H1 (cell line): ENCODE data around the gene GALNT7. TPM values are rescaled to one million over a fixed set of nuclear protein-coding genes. Genes with fewer than 3 reads are reported as not detected.
A peak's percentile ranks its signal among the peaks of the same experiment; 100 is the strongest.

Experiments used
- CTCF ChIA-PET: fragments of 300-600 bp; sonication (Branson Sonifier 250); formaldehyde crosslinking; loops from one replicate; lab custom pipeline; 2021; ENCODE audit not compliant: partially characterized antibody; lab: Charles Lee
- POLR2A ChIA-PET: fragments of 300-600 bp; sonication (Branson Sonifier 250); formaldehyde crosslinking; loops from one replicate; lab custom pipeline; 2021; ENCODE audit warnings: inconsistent platforms; ENCODE audit not compliant: partially characterized antibody; lab: Charles Lee
- DNase-seq, 2 experiments: peaks; one replicate each; pipeline versions ENCODE4 v3.0.0 to v3.0.0-alpha.2; 2010 to 2022; ENCODE audit warnings: low spot score in 2 of 2, low read depth in 1 of 2, mixed read lengths in 1 of 2
- FAIRE-seq: peaks from 2 replicates; lab custom pipeline; 2011; peaks lifted over from hg19 to GRCh38; lab: Jason Lieb, UNC
- H2AFZ ChIP-seq: 2 replicates; pipeline ENCODE4 v1.8.1; 2012; ENCODE audit warnings: low read length, inconsistent platforms
- H2AK5ac ChIP-seq: 2 replicates; pipeline ENCODE4 v1.6.1; 2013; ENCODE audit warnings: low read depth, low read length
- H2BK120ac ChIP-seq: replicated peaks from 2 replicates; pipeline ENCODE3; 2013; ENCODE audit warnings: low read depth, low read length, inconsistent platforms
- H2BK12ac ChIP-seq: 2 replicates; pipeline ENCODE4 v1.6.1; 2013; ENCODE audit warnings: low read depth, low read length
- H2BK15ac ChIP-seq: 2 replicates; pipeline ENCODE4 v1.6.1; 2013; ENCODE audit warnings: low read length
- H2BK20ac ChIP-seq: 2 replicates; pipeline ENCODE4 v1.6.1; 2013; ENCODE audit warnings: low read length
- H2BK5ac ChIP-seq: 2 replicates; pipeline ENCODE4 v1.6.1; 2013; ENCODE audit warnings: low read depth, low read length
- H3K14ac ChIP-seq: 2 replicates; pipeline ENCODE4 v1.6.1; 2013; ENCODE audit warnings: inconsistent platforms; ENCODE audit not compliant: insufficient read length
- H3K18ac ChIP-seq: 2 replicates; pipeline ENCODE4 v1.6.1; 2013; ENCODE audit warnings: low read length; ENCODE audit errors: extremely low read depth
- H3K23ac ChIP-seq: 2 replicates; pipeline ENCODE4 v1.6.1; 2013; ENCODE audit warnings: inconsistent platforms; ENCODE audit not compliant: insufficient read length
- H3K23me2 ChIP-seq: 2 replicates; pipeline ENCODE4 v1.6.1; 2013; ENCODE audit warnings: low read depth, low read length
- H3K27ac ChIP-seq: 2 replicates; pipeline ENCODE4 v1.6.1; 2011; ENCODE audit warnings: low read depth, low read length, inconsistent platforms
- H3K27me3 ChIP-seq, 4 experiments: replicated peaks in 1 of 4; 1 replicate in 1 of 4; 2 replicates in 3 of 4; pipeline versions ENCODE4 v1.6.1 to v1.8.1; 2011 to 2013; ENCODE audit warnings: low read length in 3 of 4, mild to moderate bottlenecking in 3 of 4, inconsistent platforms in 2 of 4, mixed read lengths in 2 of 4, moderate library complexity in 1 of 4; ENCODE audit not compliant: control insufficient read depth in 3 of 4, insufficient read depth in 3 of 4; ENCODE audit errors: extremely low read depth in 1 of 4
- H3K36me3 ChIP-seq, 4 experiments: 2 replicates each; pipeline versions ENCODE4 v1.6.1 to v1.8.1; 2011 to 2013; ENCODE audit warnings: mild to moderate bottlenecking in 4 of 4, low read length in 3 of 4, moderate library complexity in 2 of 4, control low read depth in 1 of 4, inconsistent platforms in 1 of 4; ENCODE audit not compliant: insufficient read depth in 4 of 4, control insufficient read depth in 2 of 4
- H3K4ac ChIP-seq: replicated peaks from 2 replicates; pipeline ENCODE3; 2013; ENCODE audit warnings: low read length, low read depth, mixed read lengths, inconsistent platforms; ENCODE audit not compliant: insufficient read length
- H3K4me1 ChIP-seq, 4 experiments: replicated peaks in 1 of 4; 1 replicate in 1 of 4; 2 replicates in 3 of 4; pipeline versions ENCODE4 v1.6.1 to v1.8.1; 2011 to 2013; ENCODE audit warnings: low read length in 3 of 4, inconsistent platforms in 2 of 4, mixed read lengths in 1 of 4; ENCODE audit not compliant: insufficient read depth in 4 of 4, control insufficient read depth in 3 of 4
- H3K4me2 ChIP-seq, 2 experiments: 2 replicates each; pipeline versions ENCODE4 v1.6.1 to v1.8.1; 2011 to 2013; ENCODE audit warnings: low read depth in 2 of 2, low read length in 2 of 2, control low read depth in 1 of 2, inconsistent platforms in 1 of 2, mild to moderate bottlenecking in 1 of 2; ENCODE audit not compliant: insufficient read depth in 1 of 2
- H3K4me3 ChIP-seq, 4 experiments: fragments of 200-600, 300-600 bp in 1 of 4; sonication (generic), shearing (Covaris generic), sonication (Bioruptor Twin) in 1 of 4; 2 replicates each; pipeline versions ENCODE4 v1.5.1 to v1.8.1; 2011 to 2016; ENCODE audit warnings: low read length in 4 of 4, low read depth in 3 of 4, control low read depth in 2 of 4, inconsistent platforms in 2 of 4, mild to moderate bottlenecking in 2 of 4, mixed read lengths in 1 of 4, moderate library complexity in 1 of 4; ENCODE audit not compliant: insufficient read depth in 2 of 4; ENCODE audit errors: extremely low read depth in 1 of 4
- H3K56ac ChIP-seq: replicated peaks from 2 replicates; pipeline ENCODE3; 2013; ENCODE audit warnings: low read depth, mild to moderate bottlenecking, mixed read lengths, low read length, inconsistent platforms; ENCODE audit not compliant: insufficient read length
- H3K79me1 ChIP-seq: 2 replicates; pipeline ENCODE4 v1.6.1; 2013; ENCODE audit warnings: low read depth, low read length, control low read depth
- H3K79me2 ChIP-seq, 2 experiments: 2 replicates each; pipeline versions ENCODE4 v1.6.1 to v1.8.1; 2012 to 2013; ENCODE audit warnings: low read length in 2 of 2, mild to moderate bottlenecking in 2 of 2, inconsistent platforms in 1 of 2; ENCODE audit not compliant: insufficient read depth in 2 of 2, control insufficient read depth in 1 of 2
- H3K9ac ChIP-seq, 4 experiments: replicated peaks in 1 of 4; 1 replicate in 1 of 4; 2 replicates in 3 of 4; pipeline versions ENCODE4 v1.6.1 to v1.8.1; 2011 to 2013; ENCODE audit warnings: low read depth in 3 of 4, low read length in 3 of 4, control low read depth in 2 of 4, mild to moderate bottlenecking in 2 of 4, moderate library complexity in 2 of 4, inconsistent platforms in 1 of 4; ENCODE audit errors: extremely low read depth in 1 of 4
- H3K9me3 ChIP-seq, 2 experiments: 2 replicates each; pipeline versions ENCODE4 v1.6.1 to v1.8.1; 2012 to 2013; ENCODE audit warnings: mild to moderate bottlenecking in 2 of 2, moderate library complexity in 2 of 2, control low read depth in 1 of 2, inconsistent platforms in 1 of 2, low read depth in 1 of 2, low read length in 1 of 2, mixed read lengths in 1 of 2; ENCODE audit not compliant: insufficient read depth in 2 of 2
- H4K20me1 ChIP-seq, 2 experiments: replicated peaks in 1 of 2; 2 replicates each; pipeline versions ENCODE3 to v1.8.1; 2011 to 2013; ENCODE audit warnings: inconsistent platforms in 2 of 2, low read length in 2 of 2, mild to moderate bottlenecking in 1 of 2; ENCODE audit not compliant: insufficient read depth in 2 of 2, control insufficient read depth in 1 of 2
- H4K5ac ChIP-seq: 2 replicates; pipeline ENCODE4 v1.6.1; 2013; ENCODE audit warnings: low read length, low read depth, mixed read lengths, inconsistent platforms; ENCODE audit not compliant: insufficient read length
- H4K8ac ChIP-seq: 2 replicates; pipeline ENCODE4 v1.8.0; 2013; ENCODE audit warnings: mild to moderate bottlenecking, moderate library complexity, low read length, inconsistent platforms; ENCODE audit not compliant: insufficient read depth; ENCODE audit errors: extremely low read depth
- H4K91ac ChIP-seq: replicated peaks from 2 replicates; pipeline ENCODE3; 2013; ENCODE audit warnings: low read length, mixed read lengths, inconsistent platforms; ENCODE audit not compliant: insufficient read length
- CEBPB ChIP-seq: IDR thresholded peaks from 2 replicates; pipeline ENCODE4 v1.6.1; 2012; ENCODE audit warnings: low read depth, low read length
- CHD2 ChIP-seq: IDR thresholded peaks from 2 replicates; pipeline ENCODE4 v1.6.1; 2012; ENCODE audit warnings: low read length, improper control_type of control experiment
- EGR1 ChIP-seq: IDR thresholded peaks from 2 replicates; pipeline ENCODE4 v1.6.1; 2011; ENCODE audit warnings: low read depth, low read length, borderline replicate concordance
- EZH2 ChIP-seq: fragments of 200-600 bp; sonication (generic); IDR thresholded peaks from 2 replicates; pipeline ENCODE4 v1.7.1; 2012; ENCODE audit warnings: low read depth, mild to moderate bottlenecking, moderate library complexity, low read length, inconsistent platforms; ENCODE audit not compliant: severe bottlenecking
- MAFK ChIP-seq: IDR thresholded peaks from 2 replicates; pipeline ENCODE4 v1.6.1; 2012; ENCODE audit warnings: low read depth, mild to moderate bottlenecking, improper control_type of control experiment, low read length
- PHF8 ChIP-seq: fragments of 200-600 bp; sonication (generic); conservative IDR thresholded peaks from 2 replicates; pipeline ENCODE4 v1.7.1; 2012; ENCODE audit warnings: low read depth, mild to moderate bottlenecking, inconsistent platforms, low read length, moderate library complexity
- RAD21 ChIP-seq, 2 experiments: IDR thresholded peaks in 1 of 2; conservative IDR thresholded peaks in 1 of 2; 2 replicates each; pipeline ENCODE4 v1.6.1; 2011; ENCODE audit warnings: low read depth in 2 of 2, low read length in 2 of 2, improper control_type of control experiment in 1 of 2, inconsistent platforms in 1 of 2, mild to moderate bottlenecking in 1 of 2, moderate library complexity in 1 of 2
- TAF7 ChIP-seq: optimal IDR thresholded peaks from 2 replicates; pipeline ENCODE3; 2011; ENCODE audit warnings: low read depth, mild to moderate bottlenecking, inconsistent platforms, low read length, moderate library complexity, borderline replicate concordance
- WGBS, 2 experiments: shearing (Covaris generic) in 1 of 2; methylation state at CpG; one replicate each; pipeline versions ENCODE4 v1.1.6 to v1.1.7; 2013 to 2015; ENCODE audit warnings: low lambda C conversion rate in 2 of 2, mixed read lengths in 2 of 2, inconsistent platforms in 1 of 2, low coverage in 1 of 2, missing lambda C conversion rate in 1 of 2; ENCODE audit not compliant: insufficient replicate concordance in 2 of 2, insufficient coverage in 1 of 2, insufficient read length in 1 of 2; ENCODE audit errors: extremely low coverage in 1 of 2, missing lambda C conversion rate in 1 of 2; 5-methylcytosine and 5-hydroxymethylcytosine counted together
- polyA plus RNA-seq, 7 experiments: library from polyadenylated mRNA; depleted of rRNA in 3 of 7; stranded (reverse) in 5 of 7; unstranded in 2 of 7; fragments of >200 nt in 5 of 7; fragments of 200-250 nt in 2 of 7; gene quantifications; 1 replicate in 5 of 7; 2 replicates in 1 of 7; 4 replicates in 1 of 7; pipeline versions ENCODE4 v1.2.1 to v1.2.3, GENCODE V29; 2011 to 2013; ENCODE audit warnings: missing spikeins in 2 of 7, mixed read lengths in 2 of 7
- total RNA-seq: library from RNA; stranded (reverse); fragmentation: NEBNext Ultra II Directional; extraction: Animal tissue kit (Norgen Biotek cat#: 25700); gene quantifications from 2 replicates; pipeline ENCODE4 v1.2.1, GENCODE V29; 2021
- TF ChIP-seq, protein P1 (sequence below), 3 experiments: IDR thresholded peaks; 1 replicate in 2 of 3; 2 replicates in 1 of 3; pipeline versions ENCODE4 v1.5.1 to v1.6.1; 2011; ENCODE audit warnings: low read length in 3 of 3, mild to moderate bottlenecking in 3 of 3, inconsistent platforms in 2 of 3, low read depth in 1 of 3, moderate library complexity in 1 of 3; ENCODE audit not compliant: insufficient read depth in 1 of 3; ENCODE audit errors: control extremely low read depth in 1 of 3

The GALNT7 gene
- total and polyA plus RNA-seq, 2 of the 8 experiments (the other 6 are each of a cell fraction or from before 2014, with no cell fraction given): 22.4 to 85.5 TPM

DNA sequence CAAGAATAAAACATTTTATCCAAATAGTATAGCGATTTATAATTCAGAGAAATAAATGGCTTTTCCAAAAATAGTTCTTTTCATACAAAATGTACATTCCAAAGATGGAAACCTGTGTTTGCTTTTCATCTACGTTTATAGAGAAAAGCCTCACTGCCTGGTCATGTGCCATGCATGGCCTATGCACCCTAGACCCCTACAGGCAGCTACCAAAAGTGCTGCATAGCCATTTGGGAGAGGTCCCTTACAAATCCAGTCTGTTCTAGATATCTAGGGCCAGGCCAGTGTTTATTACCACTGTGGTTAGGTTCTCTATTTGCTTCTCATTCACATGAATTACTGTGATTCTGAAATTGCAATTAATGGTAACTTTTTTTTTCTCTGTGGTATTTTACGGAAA, 148.4 kb downstream of the GALNT7 start:
- H3K18ac ChIP-seq: no peak overlapping the region
- H3K27me3 ChIP-seq: no peaks in the 10 kb centered on the region
- no peak overlapping the region for H3K56ac ChIP-seq
- FAIRE-seq (peak; percentile 94), DNase-seq (no peak)
- H3K27ac ChIP-seq: no peak overlapping the region
- no peak overlapping the region for H2BK12ac ChIP-seq
- H3K36me3 ChIP-seq: peaks cover 0 to 39% (median 14%) of the 10 kb centered on the region in 4 experiments; a peak in 4 of 8 replicates
- H3K4me2 ChIP-seq: no peak overlapping the region
- ChIA-PET CTCF (interaction anchor here (0.6 to 4.9 kb wide), 15 partner anchors 10 to 303 kb away, joined by 3 to 38 read pairs (median 3); no protein-coding TSS in a partner anchor), POLR2A (interaction anchor here (1.1 to 11.3 kb wide), 4 partner anchors 8 to 18 kb away, joined by 4 to 91 read pairs (median 4); partner anchors contain the start of gene HMGB2)
- H3K4ac ChIP-seq: no peak overlapping the region
- no peak overlapping the region for H3K23ac ChIP-seq
- no peak overlapping the region for H3K14ac ChIP-seq
- 81% methylated on average over 3 of the region's 3 CpGs; no CpG with 5 or more reads in 1 of the 2 experiments for WGBS, 2 experiments
- no peaks in the 10 kb centered on the region for H3K9me3 ChIP-seq
- no peaks in the 10 kb centered on the region for H3K23me2 ChIP-seq
- H3K4me1 ChIP-seq: peaks cover 0 to 4% (median 3%) of the 10 kb centered on the region in 4 experiments; a peak in 4 of 7 replicates
- H2BK15ac ChIP-seq: no peak overlapping the region
- H3K79me1 ChIP-seq: no peaks in the 10 kb centered on the region
- H2AK5ac ChIP-seq: no peak overlapping the region
- TF ChIP-seq PHF8 (no peak), EGR1 (no peak), EZH2 (no peak), CHD2 (no peak), TAF7 (no peak), CEBPB (no peak), RAD21 (IDR thresholded peaks at IDR 0.05 in 1 of 2, conservative IDR thresholded peaks at IDR 0.05 in 1 of 2; ENCODE audit: low read depth in 2 of 2, low read length in 2 of 2) (peak; percentile 45 to 60), MAFK (0 out of 2 replicates have a peak, but pooled peaks have one; percentile 7)
- TF ChIP-seq, protein P1, sequence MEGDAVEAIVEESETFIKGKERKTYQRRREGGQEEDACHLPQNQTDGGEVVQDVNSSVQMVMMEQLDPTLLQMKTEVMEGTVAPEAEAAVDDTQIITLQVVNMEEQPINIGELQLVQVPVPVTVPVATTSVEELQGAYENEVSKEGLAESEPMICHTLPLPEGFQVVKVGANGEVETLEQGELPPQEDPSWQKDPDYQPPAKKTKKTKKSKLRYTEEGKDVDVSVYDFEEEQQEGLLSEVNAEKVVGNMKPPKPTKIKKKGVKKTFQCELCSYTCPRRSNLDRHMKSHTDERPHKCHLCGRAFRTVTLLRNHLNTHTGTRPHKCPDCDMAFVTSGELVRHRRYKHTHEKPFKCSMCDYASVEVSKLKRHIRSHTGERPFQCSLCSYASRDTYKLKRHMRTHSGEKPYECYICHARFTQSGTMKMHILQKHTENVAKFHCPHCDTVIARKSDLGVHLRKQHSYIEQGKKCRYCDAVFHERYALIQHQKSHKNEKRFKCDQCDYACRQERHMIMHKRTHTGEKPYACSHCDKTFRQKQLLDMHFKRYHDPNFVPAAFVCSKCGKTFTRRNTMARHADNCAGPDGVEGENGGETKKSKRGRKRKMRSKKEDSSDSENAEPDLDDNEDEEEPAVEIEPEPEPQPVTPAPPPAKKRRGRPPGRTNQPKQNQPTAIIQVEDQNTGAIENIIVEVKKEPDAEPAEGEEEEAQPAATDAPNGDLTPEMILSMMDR (IDR thresholded peaks at IDR 0.05; ENCODE audit: control extremely low read depth in 1 of 3, insufficient read depth in 1 of 3, low read depth in 1 of 3, low read length in 3 of 3): peak; percentile 47 to 70 (median 54); a peak in 3 of 4 replicates
- no peak overlapping the region for H2AFZ ChIP-seq
- H4K91ac ChIP-seq: no peak overlapping the region
- H3K79me2 ChIP-seq: no peaks in the 10 kb centered on the region
- no peak overlapping the region for H2BK20ac ChIP-seq
- no peak overlapping the region for H2BK120ac ChIP-seq
- H3K9ac ChIP-seq: no peak overlapping the region
- no peak overlapping the region for H4K8ac ChIP-seq
- H4K5ac ChIP-seq: no peak overlapping the region
- no peak overlapping the region for H3K4me3 ChIP-seq
- H2BK5ac ChIP-seq: no peak overlapping the region
- no peaks in the 10 kb centered on the region for H4K20me1 ChIP-seq
